Smooth muscle cell (in vitro differentiated cells): Measurements from ENCODE around the gene CRAMP1. TPM values are rescaled to one million over a fixed set of nuclear protein-coding genes. Genes with fewer than 3 reads are reported as not detected.

Source experiments
- DNase-seq: peaks from one replicate; lab custom pipeline; 2025; ENCODE audit not compliant: unreplicated experiment; lab: John Stamatoyannopoulos, UW
- H2AFZ ChIP-seq: fragments of 200-600 bp; sonication (generic); 2 replicates; pipeline ENCODE4 v1.6.0; 2016; ENCODE audit warnings: antibody characterized with exemption, low read depth, mild to moderate bottlenecking
- H3F3A ChIP-seq: fragments of 200-600 bp; sonication (generic); 2 replicates; pipeline ENCODE4 v1.6.0; 2017; ENCODE audit warnings: antibody characterized with exemption, low read depth
- H3K27ac ChIP-seq: fragments of 200-600 bp; sonication (generic); 2 replicates; pipeline ENCODE4 v1.5.1; 2016; ENCODE audit warnings: low read depth, mild to moderate bottlenecking
- H3K27me3 ChIP-seq: fragments of 200-600 bp; sonication (generic); 2 replicates; pipeline ENCODE4 v1.6.1; 2016; ENCODE audit warnings: low read depth, mild to moderate bottlenecking
- H3K36me3 ChIP-seq: fragments of 200-600 bp; sonication (generic); 2 replicates; pipeline ENCODE4 v1.5.1; 2016; ENCODE audit warnings: low read depth
- H3K4me1 ChIP-seq: fragments of 200-600 bp; sonication (generic); 2 replicates; pipeline ENCODE4 v1.5.1; 2016; ENCODE audit warnings: low read depth
- H3K4me2 ChIP-seq: fragments of 200-600 bp; sonication (generic); 2 replicates; pipeline ENCODE4 v1.6.0; 2016; ENCODE audit warnings: mild to moderate bottlenecking
- H3K4me3 ChIP-seq: fragments of 200-600 bp; sonication (generic); 2 replicates; pipeline ENCODE4 v1.5.1; 2016; ENCODE audit warnings: mild to moderate bottlenecking
- H3K79me2 ChIP-seq: fragments of 200-600 bp; sonication (generic); 2 replicates; pipeline ENCODE4 v1.6.0; 2016; ENCODE audit warnings: low read depth, mild to moderate bottlenecking
- H3K9ac ChIP-seq: fragments of 200-600 bp; sonication (generic); 2 replicates; pipeline ENCODE4 v1.6.0; 2016; ENCODE audit warnings: low read depth
- H3K9me3 ChIP-seq: fragments of 200-600 bp; sonication (generic); replicated peaks from 2 replicates; pipeline ENCODE4 v1.5.1; 2016; ENCODE audit warnings: low read depth
- H4K20me1 ChIP-seq: fragments of 200-600 bp; sonication (generic); 2 replicates; pipeline ENCODE4 v1.6.0; 2016; ENCODE audit warnings: low read depth
- WGBS: methylation state at CpG from one replicate; pipeline ENCODE4 v1.1.7; 2016; ENCODE audit warnings: low lambda C conversion rate; 5-methylcytosine and 5-hydroxymethylcytosine counted together
- polyA plus RNA-seq: library from polyadenylated mRNA; unstranded; fragments of >200 nt; fragmentation: Nextera tagmentation; extraction: Ambion mirVana; gene quantifications from 2 replicates; pipeline ENCODE4 v1.2.1, GENCODE V29; 2016
- total RNA-seq: library from RNA; depleted of rRNA; stranded (reverse); fragments of >200 nt; gene quantifications from 2 replicates; pipeline ENCODE4 v1.2.3, GENCODE V29; 2014
- TF ChIP-seq, protein P1 (sequence below): fragments of 200-600 bp; sonication (generic); IDR thresholded peaks from 2 replicates; pipeline ENCODE4 v1.5.1; 2017; ENCODE audit warnings: borderline replicate concordance, mild to moderate bottlenecking, antibody characterized with exemption; ENCODE audit not compliant: insufficient read depth, poor library complexity, severe bottlenecking

Gene CRAMP1
- total and polyA plus RNA-seq, 2 experiments from 2014 or later, result 7.9 to 16.5 TPM

DNA sequence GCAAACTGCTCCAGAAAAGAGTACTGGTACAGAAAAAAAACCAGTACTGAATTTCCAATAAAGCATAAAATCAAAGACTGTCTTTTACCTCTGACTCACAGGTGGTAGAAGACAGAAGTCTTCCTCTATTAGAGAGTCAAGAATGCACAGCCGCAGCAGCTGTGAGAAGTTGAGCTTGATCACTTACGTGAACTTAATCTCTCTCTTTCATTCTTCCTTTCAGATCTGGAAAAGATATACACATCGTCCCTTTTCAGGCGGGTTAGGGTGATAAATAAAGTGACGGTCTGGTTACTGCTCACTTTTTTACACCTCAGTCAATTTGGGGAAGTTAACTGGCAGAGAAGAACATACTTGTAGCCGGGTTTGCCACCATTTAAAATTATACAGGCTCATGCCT is 4.2 kb upstream of the CRAMP1 start:
- H3K9ac ChIP-seq, result no peak overlapping the region
- H3K79me2 ChIP-seq, result peaks cover 4% of the 10 kb centered on the region
- H3K4me3 ChIP-seq, result no peak overlapping the region
- no peaks in the 10 kb centered on the region for H3K9me3 ChIP-seq
- H3K4me1 ChIP-seq, result peaks cover 13% of the 10 kb centered on the region
- no peak for DNase-seq
- H3F3A ChIP-seq, result peaks cover 2% of the 10 kb centered on the region
- TF ChIP-seq, protein P1, sequence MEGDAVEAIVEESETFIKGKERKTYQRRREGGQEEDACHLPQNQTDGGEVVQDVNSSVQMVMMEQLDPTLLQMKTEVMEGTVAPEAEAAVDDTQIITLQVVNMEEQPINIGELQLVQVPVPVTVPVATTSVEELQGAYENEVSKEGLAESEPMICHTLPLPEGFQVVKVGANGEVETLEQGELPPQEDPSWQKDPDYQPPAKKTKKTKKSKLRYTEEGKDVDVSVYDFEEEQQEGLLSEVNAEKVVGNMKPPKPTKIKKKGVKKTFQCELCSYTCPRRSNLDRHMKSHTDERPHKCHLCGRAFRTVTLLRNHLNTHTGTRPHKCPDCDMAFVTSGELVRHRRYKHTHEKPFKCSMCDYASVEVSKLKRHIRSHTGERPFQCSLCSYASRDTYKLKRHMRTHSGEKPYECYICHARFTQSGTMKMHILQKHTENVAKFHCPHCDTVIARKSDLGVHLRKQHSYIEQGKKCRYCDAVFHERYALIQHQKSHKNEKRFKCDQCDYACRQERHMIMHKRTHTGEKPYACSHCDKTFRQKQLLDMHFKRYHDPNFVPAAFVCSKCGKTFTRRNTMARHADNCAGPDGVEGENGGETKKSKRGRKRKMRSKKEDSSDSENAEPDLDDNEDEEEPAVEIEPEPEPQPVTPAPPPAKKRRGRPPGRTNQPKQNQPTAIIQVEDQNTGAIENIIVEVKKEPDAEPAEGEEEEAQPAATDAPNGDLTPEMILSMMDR, result no peak
- 92% methylated on average over 6 of the region's 6 CpGs for WGBS
- peaks cover 6% of the 10 kb centered on the region for H4K20me1 ChIP-seq
- H3K4me2 ChIP-seq, result no peak overlapping the region
- H3K27ac ChIP-seq, result no peak overlapping the region
- H2AFZ ChIP-seq, result no peak overlapping the region
- no peaks in the 10 kb centered on the region for H3K36me3 ChIP-seq
- no peaks in the 10 kb centered on the region for H3K27me3 ChIP-seq

DNA sequence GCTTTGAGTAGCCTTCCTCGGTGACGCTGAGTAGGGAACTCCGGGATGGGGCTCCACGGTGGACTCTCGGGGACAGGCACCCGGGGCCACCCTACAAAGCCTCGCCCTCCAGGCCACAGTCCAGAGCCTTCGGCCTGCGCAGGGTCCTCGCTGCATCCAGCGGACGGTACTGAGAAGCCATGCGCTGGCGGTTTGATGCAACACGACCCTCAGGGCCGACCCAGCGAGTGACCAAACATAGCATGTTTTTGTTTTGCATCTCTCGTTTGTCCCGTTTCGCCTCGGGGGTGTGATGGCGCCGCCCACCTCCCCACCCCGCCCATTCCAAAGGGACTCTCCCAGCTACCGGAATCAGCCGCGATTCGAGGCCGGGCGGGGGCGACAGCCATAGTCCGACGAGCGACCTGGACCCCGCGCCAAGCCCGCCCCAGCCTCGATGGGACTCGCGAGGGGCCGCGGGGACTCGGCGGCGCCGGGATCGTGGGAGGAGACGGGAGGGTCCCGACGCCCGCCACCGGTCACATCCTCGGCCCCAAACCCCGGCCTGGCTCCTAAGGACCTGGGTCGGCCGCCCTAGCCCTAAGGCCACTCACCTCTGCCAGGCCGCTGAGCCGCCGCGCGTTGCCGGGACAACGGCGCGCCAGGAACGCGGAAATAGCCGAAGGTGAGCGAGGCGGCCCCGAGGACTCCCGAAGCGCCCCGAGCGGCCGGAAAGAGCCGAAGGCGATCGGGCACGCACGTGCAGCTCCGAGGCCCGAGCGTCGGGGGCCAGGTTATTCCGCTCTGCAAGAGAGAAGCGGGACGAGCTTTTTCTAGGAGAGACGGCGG is 1.9 kb upstream of the CRAMP1 start:
- H3K36me3 ChIP-seq, result no peaks in the 10 kb centered on the region
- 2% methylated on average over 88 of the region's 90 CpGs for WGBS
- no peaks in the 10 kb centered on the region for H3K27me3 ChIP-seq
- TF ChIP-seq, protein P1, result no peak
- no peaks in the 10 kb centered on the region for H3K9me3 ChIP-seq
- H3K4me2 ChIP-seq, result peak overlapping the region; percentile 94
- DNase-seq, result peak; percentile 72
- H4K20me1 ChIP-seq, result peaks cover 14% of the 10 kb centered on the region
- H3K79me2 ChIP-seq, result peaks cover 17% of the 10 kb centered on the region
- H3K4me1 ChIP-seq, result peaks cover 26% of the 10 kb centered on the region
- peak overlapping the region; percentile 65 for H2AFZ ChIP-seq
- peak overlapping the region; percentile 90 for H3K27ac ChIP-seq
- H3F3A ChIP-seq, result peaks cover 10% of the 10 kb centered on the region
- H3K9ac ChIP-seq, result peak overlapping the region; percentile 95
- H3K4me3 ChIP-seq, result peak overlapping the region; percentile 92

DNA sequence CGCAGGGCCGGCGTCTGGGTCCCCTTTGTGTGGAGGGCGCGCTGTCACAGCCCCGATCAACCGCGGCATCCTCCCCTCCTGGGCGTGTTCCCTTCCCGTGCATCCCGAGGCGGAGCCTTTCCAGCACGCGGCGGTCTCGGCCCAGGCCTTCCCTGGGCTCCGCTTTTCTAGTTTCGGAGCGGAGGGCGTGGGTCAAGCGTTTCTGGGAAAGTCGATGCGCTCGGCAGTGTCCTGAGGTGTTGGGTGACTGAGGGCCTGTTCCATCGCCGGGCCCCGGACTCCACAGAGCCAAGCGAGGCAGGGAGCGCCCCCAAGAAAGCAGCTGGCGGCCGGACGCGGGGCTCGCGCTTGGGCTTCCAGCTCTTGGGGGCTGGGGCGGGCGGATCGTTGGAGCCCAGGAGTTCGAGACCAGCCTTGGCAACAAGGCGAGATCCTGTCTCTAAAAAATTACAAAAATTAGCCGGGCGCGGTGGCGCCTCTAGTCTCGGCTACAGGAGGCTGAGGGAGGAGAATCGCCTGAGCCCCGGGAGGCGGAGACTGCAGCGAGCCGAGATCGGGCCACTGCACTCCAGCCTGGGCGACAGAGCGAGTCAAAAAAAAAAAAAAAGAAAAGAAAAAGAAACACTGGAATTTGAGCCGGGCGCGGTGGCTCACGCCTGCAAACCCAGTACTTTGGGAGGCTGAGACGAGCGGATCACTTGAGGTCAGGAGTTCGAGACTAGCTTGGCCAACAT is 1.1 kb upstream of the CRAMP1 start:
- 29% methylated on average over 52 of the region's 60 CpGs for WGBS
- H3K79me2 ChIP-seq, result peaks cover 25% of the 10 kb centered on the region
- DNase-seq, result peak; percentile 71
- peak overlapping the region; percentile 94 for H3K4me2 ChIP-seq
- H4K20me1 ChIP-seq, result peaks cover 22% of the 10 kb centered on the region
- TF ChIP-seq, protein P1, result no peak
- peaks cover 10% of the 10 kb centered on the region for H3F3A ChIP-seq
- H3K4me3 ChIP-seq, result peak overlapping the region; percentile 92
- H3K4me1 ChIP-seq, result peaks cover 33% of the 10 kb centered on the region
- H3K9ac ChIP-seq, result peak overlapping the region; percentile 95
- H2AFZ ChIP-seq, result peak overlapping the region; percentile 81
- no peaks in the 10 kb centered on the region for H3K27me3 ChIP-seq
- H3K27ac ChIP-seq, result peak overlapping the region; percentile 90
- H3K36me3 ChIP-seq, result no peaks in the 10 kb centered on the region
- no peaks in the 10 kb centered on the region for H3K9me3 ChIP-seq
